Karpas-422 (cell line): Measurements from ENCODE around the gene GAB2. TPM values are rescaled to one million over a fixed set of nuclear protein-coding genes. Genes with fewer than 3 reads are reported as not detected.

Experiments
- DNase-seq: peaks from one replicate; pipeline ENCODE4 v3.0.0-alpha.2; 2015
- H2AFZ ChIP-seq: fragments of 200-600 bp; sonication (generic); 2 replicates; pipeline ENCODE4 v1.6.1; 2014; ENCODE audit warnings: antibody characterized with exemption, low read length, mixed read lengths
- H3K27ac ChIP-seq: fragments of 200-600 bp; sonication (generic); 2 replicates; pipeline ENCODE4 v1.5.1; 2014; ENCODE audit warnings: mild to moderate bottlenecking, low read length, moderate library complexity
- H3K27me3 ChIP-seq: fragments of 200-600 bp; sonication (generic); 2 replicates; pipeline ENCODE4 v1.6.1; 2014; ENCODE audit warnings: low read length, mixed read lengths
- H3K36me3 ChIP-seq: fragments of 200-600 bp; sonication (generic); 2 replicates; pipeline ENCODE4 v1.6.1; 2014; ENCODE audit warnings: low read length, mixed read lengths; ENCODE audit not compliant: insufficient read depth
- H3K4me1 ChIP-seq: fragments of 200-600 bp; sonication (generic); 2 replicates; pipeline ENCODE4 v1.6.1; 2014; ENCODE audit warnings: mild to moderate bottlenecking, low read length, mixed read lengths
- H3K4me2 ChIP-seq: fragments of 200-600 bp; sonication (generic); 2 replicates; pipeline ENCODE4 v1.6.1; 2014; ENCODE audit warnings: low read length, low read depth, mild to moderate bottlenecking; ENCODE audit not compliant: poor library complexity, severe bottlenecking
- H3K4me3 ChIP-seq: fragments of 200-600 bp; sonication (generic); 2 replicates; pipeline ENCODE4 v1.5.1; 2014; ENCODE audit warnings: mild to moderate bottlenecking, antibody characterized with exemption, low read length, mixed read lengths
- H3K79me2 ChIP-seq: fragments of 200-600 bp; sonication (generic); 2 replicates; pipeline ENCODE4 v1.6.1; 2014; ENCODE audit warnings: mild to moderate bottlenecking, low read length, mixed read lengths
- H3K9ac ChIP-seq: fragments of 200-600 bp; sonication (generic); 2 replicates; pipeline ENCODE4 v1.6.0; 2014; ENCODE audit warnings: low read length
- H3K9me2 ChIP-seq: fragments of 200-600 bp; sonication (generic), shearing (Covaris generic); replicated peaks from 2 replicates; pipeline ENCODE4 v1.6.0; 2014; ENCODE audit warnings: mild to moderate bottlenecking, low read length, moderate library complexity; ENCODE audit not compliant: insufficient read depth
- H3K9me3 ChIP-seq: fragments of 300-700, 200-600 bp; sonication (generic); 2 replicates; pipeline ENCODE4 v1.6.1; 2014; ENCODE audit warnings: low read length, mixed read lengths
- H4K20me1 ChIP-seq: fragments of 200-600 bp; sonication (generic); 2 replicates; pipeline ENCODE4 v1.6.1; 2014; ENCODE audit warnings: mild to moderate bottlenecking, antibody characterized with exemption, low read length, low read depth; ENCODE audit not compliant: insufficient read depth
- total RNA-seq: library from RNA; depleted of rRNA; stranded (reverse); fragments of >200 nt; shearing (Covaris generic); gene quantifications from 2 replicates; pipeline ENCODE4 v1.2.3, GENCODE V29; 2014; ENCODE audit warnings: low replicate concordance

GAB2 gene
- total RNA-seq, 1 experiment from 2014 or later: 2.7 TPM

DNA sequence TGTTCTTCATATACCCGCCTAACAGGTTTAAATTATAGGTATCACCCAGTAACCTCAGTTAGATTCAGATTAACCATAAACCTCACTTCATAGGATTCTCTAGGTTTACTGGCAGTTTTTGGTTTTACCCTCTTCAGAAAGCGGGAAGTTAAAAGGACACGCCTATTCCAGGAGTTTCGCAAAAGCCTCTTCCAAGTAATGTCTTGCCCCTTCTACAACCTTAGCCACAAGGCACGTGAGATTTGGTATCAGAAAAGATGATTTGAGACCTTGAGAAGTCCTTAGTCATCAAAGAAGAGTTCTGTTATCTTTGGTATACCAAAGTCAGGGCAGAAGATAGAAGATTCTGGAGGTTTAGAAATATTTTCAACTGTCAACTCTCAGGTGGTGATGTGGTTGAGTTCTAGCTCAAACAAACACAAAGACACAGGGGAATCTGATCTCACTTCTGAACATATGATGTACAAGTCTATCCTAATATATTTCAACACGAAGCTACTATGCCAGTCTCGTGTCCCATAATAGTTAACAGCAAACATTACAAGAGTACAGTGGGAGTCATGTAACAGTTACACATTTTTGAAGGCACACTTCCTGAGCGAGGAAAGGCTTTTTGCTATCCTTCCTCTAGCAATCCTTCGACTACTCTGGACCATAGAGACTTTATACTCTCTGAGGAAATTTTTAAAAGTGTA is 125.4 kb downstream of the GAB2 start:
- H3K9me3 ChIP-seq: no peaks in the 10 kb centered on the region
- no peak overlapping the region for H3K4me2 ChIP-seq
- no peaks in the 10 kb centered on the region for H4K20me1 ChIP-seq
- no peak for DNase-seq
- no peak overlapping the region for H3K4me3 ChIP-seq
- no peaks in the 10 kb centered on the region for H3K27me3 ChIP-seq
- no peaks in the 10 kb centered on the region for H3K36me3 ChIP-seq
- no peak overlapping the region for H2AFZ ChIP-seq
- no peaks in the 10 kb centered on the region for H3K4me1 ChIP-seq
- no peaks in the 10 kb centered on the region for H3K9me2 ChIP-seq
- no peak overlapping the region for H3K27ac ChIP-seq
- no peak overlapping the region for H3K9ac ChIP-seq
- no peaks in the 10 kb centered on the region for H3K79me2 ChIP-seq

DNA sequence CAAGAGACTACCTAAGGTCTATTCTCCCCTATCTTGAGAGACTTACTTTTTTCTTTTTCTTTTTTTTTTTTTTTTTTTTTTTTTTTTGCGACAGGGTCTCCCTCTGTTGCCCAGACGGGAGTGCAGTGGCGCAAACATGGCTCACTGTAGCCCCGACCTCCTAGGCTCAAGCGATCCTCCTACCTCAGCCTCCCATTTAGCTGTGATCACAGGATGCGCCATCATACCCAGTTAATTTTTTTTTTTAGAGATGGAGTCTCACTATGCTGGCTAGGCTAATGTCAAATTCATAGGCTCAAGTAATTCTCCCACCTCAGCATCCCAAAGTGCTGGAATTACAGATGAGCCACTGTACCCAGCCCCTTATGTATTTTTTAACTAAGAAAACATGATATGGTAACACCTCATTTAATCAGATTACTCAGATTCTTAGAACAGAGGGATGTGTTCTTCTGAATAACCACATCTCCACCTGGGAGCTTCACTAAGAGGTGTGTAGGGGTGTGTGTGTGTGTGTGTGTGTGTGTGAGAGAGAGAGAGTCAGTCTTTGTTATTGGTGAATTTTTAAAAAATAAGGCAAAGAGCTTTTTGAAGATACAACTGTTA is 126.0 kb downstream of the GAB2 start:
- no peaks in the 10 kb centered on the region for H3K79me2 ChIP-seq
- DNase-seq: no peak
- H3K27ac ChIP-seq: no peak overlapping the region
- no peak overlapping the region for H3K9ac ChIP-seq
- H3K4me3 ChIP-seq: no peak overlapping the region
- H3K27me3 ChIP-seq: no peaks in the 10 kb centered on the region
- H3K36me3 ChIP-seq: no peaks in the 10 kb centered on the region
- no peak overlapping the region for H2AFZ ChIP-seq
- H3K9me2 ChIP-seq: no peaks in the 10 kb centered on the region
- no peaks in the 10 kb centered on the region for H4K20me1 ChIP-seq
- H3K4me1 ChIP-seq: no peaks in the 10 kb centered on the region
- H3K4me2 ChIP-seq: no peak overlapping the region
- no peaks in the 10 kb centered on the region for H3K9me3 ChIP-seq

DNA sequence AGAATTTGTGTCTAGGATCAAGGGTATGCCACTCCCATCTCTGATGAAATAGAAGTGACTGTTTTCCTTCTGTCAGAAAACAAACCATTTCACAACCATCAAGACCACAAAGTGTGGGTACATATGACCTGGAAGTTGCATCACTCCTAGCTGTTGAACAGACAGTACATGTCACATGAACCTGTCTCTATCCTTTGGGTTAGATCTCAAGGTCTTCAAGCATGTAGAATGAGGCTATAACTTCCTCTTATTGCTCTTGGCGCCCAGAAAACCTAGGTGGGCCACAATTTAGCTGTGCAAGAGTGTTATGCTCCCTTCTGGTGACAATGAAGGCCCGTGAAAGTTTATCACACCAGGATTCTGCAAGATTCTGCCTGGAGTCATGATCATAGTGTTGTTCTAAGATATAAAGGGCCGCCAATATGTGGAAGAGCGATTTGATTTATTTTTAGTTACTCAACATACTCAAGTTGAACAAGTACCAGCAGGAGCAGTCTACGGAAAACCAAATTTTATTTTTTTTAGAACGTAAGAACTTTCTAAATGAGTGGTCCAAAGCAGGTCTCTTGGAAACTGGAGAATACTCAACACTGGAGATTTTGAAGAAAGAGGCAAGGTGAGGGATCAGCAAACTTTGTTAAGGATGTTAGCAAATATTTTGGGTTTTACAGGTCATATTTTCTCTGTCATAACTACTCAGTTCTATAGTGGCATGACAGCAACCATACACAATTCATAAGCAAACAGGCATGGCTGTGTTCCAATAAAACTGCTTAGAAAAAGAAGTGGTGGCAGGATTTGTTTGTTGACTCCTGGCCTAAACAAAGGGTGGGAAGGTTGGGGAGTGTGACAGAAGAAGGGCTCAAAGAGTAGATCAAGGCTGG is 127.1 kb downstream of the GAB2 start:
- no peak overlapping the region for H3K4me3 ChIP-seq
- H3K4me2 ChIP-seq: no peak overlapping the region
- no peak overlapping the region for H3K27ac ChIP-seq
- no peaks in the 10 kb centered on the region for H3K27me3 ChIP-seq
- no peaks in the 10 kb centered on the region for H3K9me2 ChIP-seq
- no peak overlapping the region for H3K9ac ChIP-seq
- no peaks in the 10 kb centered on the region for H4K20me1 ChIP-seq
- no peak for DNase-seq
- H3K36me3 ChIP-seq: no peaks in the 10 kb centered on the region
- no peak overlapping the region for H2AFZ ChIP-seq
- no peaks in the 10 kb centered on the region for H3K79me2 ChIP-seq
- H3K4me1 ChIP-seq: no peaks in the 10 kb centered on the region
- H3K9me3 ChIP-seq: no peaks in the 10 kb centered on the region

DNA sequence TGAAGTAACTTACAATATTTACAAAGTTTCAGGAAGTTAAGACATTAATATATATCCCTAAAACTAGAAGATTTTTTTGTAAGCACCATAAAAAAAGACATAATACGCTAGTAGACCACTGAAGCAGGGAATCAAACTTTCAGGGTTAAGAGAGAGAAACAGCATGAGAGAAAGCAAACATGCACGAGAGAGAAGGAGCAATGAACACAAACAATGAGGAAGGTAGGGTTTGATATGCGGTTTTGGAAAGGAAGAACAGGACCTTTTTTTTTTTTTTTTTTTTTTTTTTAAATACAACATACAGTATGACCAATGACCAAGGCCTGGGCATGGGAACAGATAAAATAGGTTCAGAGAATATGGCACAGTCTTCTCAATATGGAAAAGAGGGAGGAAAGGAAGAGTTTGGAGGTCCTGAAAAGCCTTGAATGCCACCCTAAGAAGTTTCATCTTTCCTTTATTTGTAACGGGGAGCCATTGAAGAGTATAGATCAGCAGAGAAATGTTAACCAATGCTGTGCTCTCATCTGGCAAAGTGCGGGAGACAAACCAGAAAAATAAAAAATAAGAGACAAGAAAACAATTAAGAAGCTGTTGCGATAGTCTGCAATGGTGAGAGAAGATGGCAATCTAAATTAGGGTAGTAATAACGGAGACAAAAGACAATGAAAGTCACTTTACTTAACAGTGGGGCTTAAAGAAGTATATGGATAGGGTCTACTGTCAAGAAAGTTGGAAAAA is 127.9 kb downstream of the GAB2 start:
- Histone ChIP-seq H3K79me2 (no peaks in the 10 kb centered on the region), H3K4me2 (no peak overlapping the region), H3K9me2 (no peaks in the 10 kb centered on the region), H2AFZ (no peak overlapping the region), H3K27me3 (no peaks in the 10 kb centered on the region), H3K4me3 (no peak overlapping the region), H3K27ac (no peak overlapping the region), H3K9ac (no peak overlapping the region), H3K36me3 (no peaks in the 10 kb centered on the region), H4K20me1 (no peaks in the 10 kb centered on the region), H3K4me1 (no peaks in the 10 kb centered on the region), H3K9me3 (no peaks in the 10 kb centered on the region)
- no peak for DNase-seq

DNA sequence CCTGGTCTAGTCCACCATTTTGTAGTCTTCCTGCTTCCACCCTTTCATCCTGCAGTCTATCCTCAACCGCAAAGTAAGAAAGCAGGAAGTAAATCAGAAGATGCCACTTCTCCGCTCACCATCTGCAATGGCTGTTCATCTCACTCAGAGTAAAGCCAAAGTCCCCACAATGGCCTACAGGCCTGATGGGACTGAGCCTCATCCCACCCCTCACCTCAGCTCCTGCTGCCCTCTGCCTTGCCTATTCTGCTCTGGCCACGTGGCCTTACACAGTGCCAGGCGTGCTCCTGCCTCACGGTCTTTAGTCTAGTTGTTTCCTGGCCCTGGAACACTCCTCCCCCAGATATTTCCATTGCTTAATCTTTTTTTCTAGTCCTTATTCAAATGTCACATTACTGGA is 133.4 kb downstream of the GAB2 start:
- no peak overlapping the region for H2AFZ ChIP-seq
- H3K4me2 ChIP-seq: no peak overlapping the region
- DNase-seq: no peak
- H3K27ac ChIP-seq: no peak overlapping the region
- H3K36me3 ChIP-seq: no peaks in the 10 kb centered on the region
- no peak overlapping the region for H3K9ac ChIP-seq
- no peaks in the 10 kb centered on the region for H3K9me3 ChIP-seq
- no peaks in the 10 kb centered on the region for H3K4me1 ChIP-seq
- no peaks in the 10 kb centered on the region for H3K9me2 ChIP-seq
- no peaks in the 10 kb centered on the region for H3K79me2 ChIP-seq
- no peaks in the 10 kb centered on the region for H3K27me3 ChIP-seq
- H3K4me3 ChIP-seq: no peak overlapping the region
- no peaks in the 10 kb centered on the region for H4K20me1 ChIP-seq

DNA sequence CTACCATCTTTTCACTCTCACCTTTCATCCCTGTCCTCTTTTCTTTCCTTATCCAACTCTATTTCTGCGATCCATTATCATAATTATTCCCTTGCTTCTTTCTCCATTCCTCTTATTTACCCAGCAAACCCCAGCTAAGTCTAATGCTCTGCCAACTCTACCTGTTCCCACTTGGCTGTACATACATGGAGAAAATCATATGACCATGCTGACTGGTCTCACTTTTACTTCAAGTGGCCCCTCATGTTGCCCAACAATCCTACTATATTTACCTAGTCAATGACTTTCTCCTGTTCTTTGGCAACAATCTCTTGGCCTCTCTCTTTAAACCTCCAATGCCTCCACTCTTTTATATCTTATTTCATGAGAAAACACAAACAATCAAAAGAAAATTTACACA is 134.8 kb downstream of the GAB2 start:
- Histone ChIP-seq H3K27me3 (no peaks in the 10 kb centered on the region), H3K4me1 (no peaks in the 10 kb centered on the region), H3K79me2 (no peaks in the 10 kb centered on the region), H3K9ac (no peak overlapping the region), H3K4me3 (no peak overlapping the region), H3K27ac (no peak overlapping the region), H2AFZ (no peak overlapping the region), H3K9me3 (no peaks in the 10 kb centered on the region), H3K36me3 (no peaks in the 10 kb centered on the region), H4K20me1 (no peaks in the 10 kb centered on the region), H3K4me2 (no peak overlapping the region), H3K9me2 (no peaks in the 10 kb centered on the region)
- DNase-seq: no peak

DNA sequence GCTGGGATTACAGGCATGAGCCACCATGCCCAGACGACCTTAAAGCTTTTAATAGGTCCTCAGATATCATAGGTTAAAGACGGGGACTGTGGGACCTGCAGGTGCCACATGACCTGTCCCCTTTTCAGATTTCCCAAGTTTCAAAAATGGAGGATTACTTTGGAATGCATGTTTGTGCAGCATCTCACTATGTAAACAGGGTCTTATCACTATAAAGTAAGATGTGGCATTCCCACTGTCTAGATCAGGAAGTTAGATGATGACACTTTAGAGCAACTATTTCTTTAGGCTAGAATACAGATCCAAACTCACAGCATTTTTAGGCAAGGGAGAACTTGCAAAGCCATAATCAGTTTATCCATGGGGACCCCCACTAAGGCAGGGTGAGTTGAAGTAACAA is 136.1 kb downstream of the GAB2 start:
- Histone ChIP-seq H2AFZ (no peak overlapping the region), H3K79me2 (no peaks in the 10 kb centered on the region), H3K4me3 (no peak overlapping the region), H3K36me3 (no peaks in the 10 kb centered on the region), H3K9ac (no peak overlapping the region), H3K4me1 (no peaks in the 10 kb centered on the region), H4K20me1 (no peaks in the 10 kb centered on the region), H3K9me2 (no peaks in the 10 kb centered on the region), H3K27me3 (no peaks in the 10 kb centered on the region), H3K27ac (no peak overlapping the region), H3K9me3 (no peaks in the 10 kb centered on the region), H3K4me2 (no peak overlapping the region)
- no peak for DNase-seq
